ENCODE results near the gene MSANTD2.

DNA sequence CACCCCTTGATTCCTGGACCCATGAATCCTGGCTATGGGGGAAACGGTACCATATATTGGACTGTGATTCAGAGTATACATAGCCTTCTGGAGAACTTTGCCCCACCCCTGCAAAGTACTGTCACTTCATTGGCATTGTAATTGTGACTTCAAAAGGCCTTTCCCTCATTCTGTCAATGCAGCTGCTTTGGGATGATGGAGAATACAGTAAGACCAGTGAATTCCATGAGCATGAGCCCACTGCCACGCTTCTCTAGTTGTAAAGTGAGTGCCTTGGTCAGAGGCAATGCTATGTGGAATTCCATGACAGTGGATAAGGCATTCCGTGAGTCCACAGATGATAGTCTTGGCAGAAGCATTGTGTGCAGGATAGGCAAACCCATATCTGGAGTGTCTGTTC, 25.7 kb upstream of the MSANTD2 start:
- TF ChIP-seq, protein P1, sequence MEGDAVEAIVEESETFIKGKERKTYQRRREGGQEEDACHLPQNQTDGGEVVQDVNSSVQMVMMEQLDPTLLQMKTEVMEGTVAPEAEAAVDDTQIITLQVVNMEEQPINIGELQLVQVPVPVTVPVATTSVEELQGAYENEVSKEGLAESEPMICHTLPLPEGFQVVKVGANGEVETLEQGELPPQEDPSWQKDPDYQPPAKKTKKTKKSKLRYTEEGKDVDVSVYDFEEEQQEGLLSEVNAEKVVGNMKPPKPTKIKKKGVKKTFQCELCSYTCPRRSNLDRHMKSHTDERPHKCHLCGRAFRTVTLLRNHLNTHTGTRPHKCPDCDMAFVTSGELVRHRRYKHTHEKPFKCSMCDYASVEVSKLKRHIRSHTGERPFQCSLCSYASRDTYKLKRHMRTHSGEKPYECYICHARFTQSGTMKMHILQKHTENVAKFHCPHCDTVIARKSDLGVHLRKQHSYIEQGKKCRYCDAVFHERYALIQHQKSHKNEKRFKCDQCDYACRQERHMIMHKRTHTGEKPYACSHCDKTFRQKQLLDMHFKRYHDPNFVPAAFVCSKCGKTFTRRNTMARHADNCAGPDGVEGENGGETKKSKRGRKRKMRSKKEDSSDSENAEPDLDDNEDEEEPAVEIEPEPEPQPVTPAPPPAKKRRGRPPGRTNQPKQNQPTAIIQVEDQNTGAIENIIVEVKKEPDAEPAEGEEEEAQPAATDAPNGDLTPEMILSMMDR (conservative IDR thresholded peaks at IDR 0.05; ENCODE audit: low read depth, low read length): no peak
- TF ChIP-seq EZH2 (IDR thresholded peaks at IDR 0.05; ENCODE audit: low read length, unreplicated experiment) (no peak), EZH2phosphoT487 (IDR thresholded peaks at IDR 0.05; ENCODE audit: borderline replicate concordance, low read length) (no peak)

All from PC-3 (cell line).